ENCODE measurements around the gene LRRC61.
"Not testable (repeated sequence)": the region's sequence is repeated elsewhere in the genome, so short reads cannot be mapped to it uniquely, and the experiment has no call there.

The LRRC61 gene

DNA sequence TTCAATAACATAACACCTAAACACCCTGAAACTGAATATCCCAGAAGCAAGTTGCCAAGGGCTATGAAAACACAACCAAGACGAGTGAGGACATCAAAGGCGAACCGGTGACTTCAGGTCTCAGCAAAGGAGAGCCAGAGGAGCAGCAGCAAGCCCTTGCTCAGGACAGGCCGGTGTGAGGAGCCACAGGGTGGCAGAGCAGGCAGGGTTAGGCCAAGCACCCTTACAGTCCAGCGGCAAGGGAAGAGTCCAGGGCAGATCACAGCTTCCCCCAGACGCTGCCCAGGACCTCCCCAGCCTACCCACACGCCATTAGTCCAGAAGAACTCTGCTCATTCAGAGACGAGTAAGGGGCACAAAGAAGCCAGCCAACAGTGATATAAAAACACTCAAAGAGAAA is 27.5 kb upstream of the LRRC61 start:
- not testable (repeated sequence) for H3K4me3 ChIP-seq (ENCODE audit: low read depth, low read length); H3K27me3 ChIP-seq (ENCODE audit: control insufficient read depth, insufficient read depth, low read length); H3K4me1 ChIP-seq (ENCODE audit: control insufficient read depth, insufficient read depth, low read length); H3K9me3 ChIP-seq (ENCODE audit: control insufficient read depth, insufficient read depth, low read length); H3K9ac ChIP-seq (ENCODE audit: low read depth, low read length); H3K36me3 ChIP-seq (ENCODE audit: control insufficient read depth, insufficient read depth, low read length)

- H3K9ac ChIP-seq (ENCODE audit: low read depth, low read length); H3K4me1 ChIP-seq (ENCODE audit: control insufficient read depth, insufficient read depth, low read length); H3K27me3 ChIP-seq (ENCODE audit: control insufficient read depth, insufficient read depth, low read length); H3K36me3 ChIP-seq (ENCODE audit: control insufficient read depth, insufficient read depth, low read length); H3K4me3 ChIP-seq (ENCODE audit: low read depth, low read length); H3K9me3 ChIP-seq (ENCODE audit: control insufficient read depth, insufficient read depth, low read length): not testable (repeated sequence)
These were observed 26.4 kb upstream of the LRRC61 start for GRCh38 chr7:150296802-150297201.

- H3K9ac ChIP-seq (ENCODE audit: low read depth, low read length); H3K36me3 ChIP-seq (ENCODE audit: control insufficient read depth, insufficient read depth, low read length); H3K4me1 ChIP-seq (ENCODE audit: control insufficient read depth, insufficient read depth, low read length); H3K4me3 ChIP-seq (ENCODE audit: low read depth, low read length); H3K9me3 ChIP-seq (ENCODE audit: control insufficient read depth, insufficient read depth, low read length); H3K27me3 ChIP-seq (ENCODE audit: control insufficient read depth, insufficient read depth, low read length): not testable (repeated sequence)
These were observed 25.2 kb upstream of the LRRC61 start for GRCh38 chr7:150297978-150298377.

- H3K36me3 ChIP-seq (ENCODE audit: control insufficient read depth, insufficient read depth, low read length); H3K9ac ChIP-seq (ENCODE audit: low read depth, low read length); H3K4me1 ChIP-seq (ENCODE audit: control insufficient read depth, insufficient read depth, low read length); H3K4me3 ChIP-seq (ENCODE audit: low read depth, low read length); H3K9me3 ChIP-seq (ENCODE audit: control insufficient read depth, insufficient read depth, low read length): not testable (repeated sequence)
- H3K27me3 ChIP-seq (ENCODE audit: control insufficient read depth, insufficient read depth, low read length): peaks cover 12% of the 10 kb centered on the region
These were observed 20.2 kb upstream of the LRRC61 start for GRCh38 chr7:150302908-150303310.

GRCh38 chr7:150304499-150305258 is 18.5 kb upstream of the LRRC61 start:
- peaks cover 26% of the 10 kb centered on the region for H3K27me3 ChIP-seq (ENCODE audit: control insufficient read depth, insufficient read depth, low read length)
- not testable (repeated sequence) for H3K4me1 ChIP-seq (ENCODE audit: control insufficient read depth, insufficient read depth, low read length); H3K9ac ChIP-seq (ENCODE audit: low read depth, low read length); H3K9me3 ChIP-seq (ENCODE audit: control insufficient read depth, insufficient read depth, low read length); H3K36me3 ChIP-seq (ENCODE audit: control insufficient read depth, insufficient read depth, low read length); H3K4me3 ChIP-seq (ENCODE audit: low read depth, low read length)

DNA sequence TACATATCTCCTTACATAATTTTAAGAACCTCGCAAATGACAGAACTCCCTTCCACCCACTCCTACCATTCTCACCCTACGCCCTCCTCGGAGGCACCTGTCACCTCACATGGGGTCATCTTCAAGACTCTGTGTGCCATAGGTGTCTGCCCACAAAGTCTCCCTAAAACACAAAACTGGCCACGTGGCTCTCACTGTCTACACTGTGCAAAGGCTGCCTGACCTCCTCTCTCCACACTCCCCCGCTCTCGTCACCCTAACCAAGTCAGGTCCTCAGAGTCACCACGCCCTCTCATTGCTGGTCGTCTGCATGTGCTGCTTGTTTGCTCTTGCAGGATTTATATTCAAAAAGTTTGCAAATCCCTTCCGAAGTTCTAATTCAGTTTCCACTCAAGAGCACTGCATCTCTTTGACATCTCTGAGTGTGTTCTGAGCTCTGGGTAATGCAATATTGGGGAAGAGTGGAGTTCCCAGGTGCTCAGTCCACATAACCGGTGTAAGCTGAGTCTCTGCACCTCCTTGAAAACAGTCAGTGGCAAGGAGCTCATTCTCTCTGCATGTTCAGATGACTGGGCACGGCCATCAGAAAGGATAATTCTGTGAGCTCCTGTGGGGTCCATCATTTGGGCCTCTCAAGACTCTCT is 17.8 kb upstream of the LRRC61 start:
- not testable (repeated sequence) for H3K4me3 ChIP-seq (ENCODE audit: low read depth, low read length); H3K9me3 ChIP-seq (ENCODE audit: control insufficient read depth, insufficient read depth, low read length); H3K9ac ChIP-seq (ENCODE audit: low read depth, low read length); H3K4me1 ChIP-seq (ENCODE audit: control insufficient read depth, insufficient read depth, low read length); H3K36me3 ChIP-seq (ENCODE audit: control insufficient read depth, insufficient read depth, low read length)
- H3K27me3 ChIP-seq (ENCODE audit: control insufficient read depth, insufficient read depth, low read length): peaks cover 33% of the 10 kb centered on the region

GRCh38 chr7:150305903-150306284 is 17.3 kb upstream of the LRRC61 start:
- H3K4me3 ChIP-seq (ENCODE audit: low read depth, low read length); H3K9ac ChIP-seq (ENCODE audit: low read depth, low read length); H3K9me3 ChIP-seq (ENCODE audit: control insufficient read depth, insufficient read depth, low read length); H3K36me3 ChIP-seq (ENCODE audit: control insufficient read depth, insufficient read depth, low read length); H3K4me1 ChIP-seq (ENCODE audit: control insufficient read depth, insufficient read depth, low read length): not testable (repeated sequence)
- H3K27me3 ChIP-seq (ENCODE audit: control insufficient read depth, insufficient read depth, low read length): peaks cover 38% of the 10 kb centered on the region

DNA sequence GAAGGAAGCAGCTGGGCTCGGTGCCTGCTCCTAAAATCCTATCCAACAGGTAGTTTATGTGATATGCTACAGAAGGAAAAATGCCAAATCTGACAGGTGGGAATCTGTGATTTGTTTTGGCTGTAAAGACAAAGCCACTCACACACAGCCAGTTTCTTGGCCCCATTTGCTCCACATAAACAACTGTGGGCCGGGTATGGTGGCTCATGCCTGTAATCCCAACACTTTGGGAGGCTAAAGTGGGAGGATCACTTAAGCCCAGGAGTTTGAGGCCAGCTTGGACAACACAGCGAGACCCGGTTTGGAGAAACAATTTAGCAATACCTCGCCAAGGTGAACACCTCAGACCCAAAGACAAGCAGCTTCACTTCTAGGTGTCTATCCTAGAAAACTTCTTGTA is 16.8 kb upstream of the LRRC61 start:
- H3K4me3 ChIP-seq (ENCODE audit: low read depth, low read length); H3K9ac ChIP-seq (ENCODE audit: low read depth, low read length); H3K9me3 ChIP-seq (ENCODE audit: control insufficient read depth, insufficient read depth, low read length); H3K4me1 ChIP-seq (ENCODE audit: control insufficient read depth, insufficient read depth, low read length); H3K36me3 ChIP-seq (ENCODE audit: control insufficient read depth, insufficient read depth, low read length): not testable (repeated sequence)
- H3K27me3 ChIP-seq (ENCODE audit: control insufficient read depth, insufficient read depth, low read length): peaks cover 39% of the 10 kb centered on the region

GRCh38 chr7:150307129-150307528 is 16.0 kb upstream of the LRRC61 start:
- Histone ChIP-seq H3K4me3 (ENCODE audit: low read depth, low read length) (no peak overlapping the region), H3K9ac (ENCODE audit: low read depth, low read length) (no peak overlapping the region), H3K36me3 (ENCODE audit: control insufficient read depth, insufficient read depth, low read length) (no peaks in the 10 kb centered on the region), H3K27me3 (ENCODE audit: control insufficient read depth, insufficient read depth, low read length) (peaks cover 39% of the 10 kb centered on the region), H3K9me3 (ENCODE audit: control insufficient read depth, insufficient read depth, low read length) (no peaks in the 10 kb centered on the region), H3K4me1 (ENCODE audit: control insufficient read depth, insufficient read depth, low read length) (no peaks in the 10 kb centered on the region)

DNA sequence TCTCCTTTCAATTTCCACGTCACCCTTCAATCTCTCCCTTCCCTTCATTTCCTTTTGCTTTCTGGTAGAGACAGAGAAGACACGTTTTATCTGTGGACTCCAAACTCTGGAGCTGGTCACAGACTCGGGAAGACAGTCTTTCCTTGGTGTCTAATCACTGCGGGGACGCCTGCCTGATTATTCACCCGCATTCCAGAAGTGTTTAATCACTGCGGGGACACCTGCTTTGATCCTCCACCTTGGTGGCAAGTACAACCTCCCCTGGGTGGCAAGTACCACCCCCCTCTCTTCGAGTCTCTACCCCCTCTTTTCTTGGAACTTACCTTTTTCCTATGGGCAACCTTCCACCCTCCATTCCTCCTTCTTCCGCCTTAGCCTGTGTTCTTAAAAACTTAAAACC is 15.3 kb upstream of the LRRC61 start:
- Histone ChIP-seq H3K36me3 (ENCODE audit: control insufficient read depth, insufficient read depth, low read length) (no peaks in the 10 kb centered on the region), H3K4me1 (ENCODE audit: control insufficient read depth, insufficient read depth, low read length) (no peaks in the 10 kb centered on the region), H3K4me3 (ENCODE audit: low read depth, low read length) (no peak overlapping the region), H3K9me3 (ENCODE audit: control insufficient read depth, insufficient read depth, low read length) (no peaks in the 10 kb centered on the region), H3K9ac (ENCODE audit: low read depth, low read length) (no peak overlapping the region), H3K27me3 (ENCODE audit: control insufficient read depth, insufficient read depth, low read length) (peaks cover 39% of the 10 kb centered on the region)

DNA sequence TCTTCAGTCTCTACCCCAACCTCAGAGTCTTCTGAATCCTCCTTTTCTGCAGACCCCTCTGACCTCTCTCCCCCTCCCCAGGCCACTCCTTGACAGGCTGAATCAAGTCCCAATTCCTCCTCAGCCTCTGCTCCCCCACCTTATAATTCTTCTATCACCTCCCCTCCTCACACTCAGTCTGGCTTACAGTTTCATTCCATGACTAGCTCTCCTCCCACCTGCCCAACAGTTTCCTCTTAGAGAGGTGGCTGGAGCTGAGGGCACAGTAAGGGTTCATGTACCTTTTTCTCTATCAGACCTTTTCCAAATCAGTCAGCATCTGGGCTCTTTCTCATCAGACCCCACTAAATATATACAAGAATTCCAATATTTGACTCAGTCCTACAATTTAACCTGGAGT is 14.6 kb upstream of the LRRC61 start:
- Histone ChIP-seq H3K9me3 (ENCODE audit: control insufficient read depth, insufficient read depth, low read length) (no peaks in the 10 kb centered on the region), H3K27me3 (ENCODE audit: control insufficient read depth, insufficient read depth, low read length) (peaks cover 39% of the 10 kb centered on the region), H3K4me1 (ENCODE audit: control insufficient read depth, insufficient read depth, low read length) (peaks cover 3% of the 10 kb centered on the region), H3K36me3 (ENCODE audit: control insufficient read depth, insufficient read depth, low read length) (no peaks in the 10 kb centered on the region), H3K4me3 (ENCODE audit: low read depth, low read length) (no peak overlapping the region), H3K9ac (ENCODE audit: low read depth, low read length) (no peak overlapping the region)

DNA sequence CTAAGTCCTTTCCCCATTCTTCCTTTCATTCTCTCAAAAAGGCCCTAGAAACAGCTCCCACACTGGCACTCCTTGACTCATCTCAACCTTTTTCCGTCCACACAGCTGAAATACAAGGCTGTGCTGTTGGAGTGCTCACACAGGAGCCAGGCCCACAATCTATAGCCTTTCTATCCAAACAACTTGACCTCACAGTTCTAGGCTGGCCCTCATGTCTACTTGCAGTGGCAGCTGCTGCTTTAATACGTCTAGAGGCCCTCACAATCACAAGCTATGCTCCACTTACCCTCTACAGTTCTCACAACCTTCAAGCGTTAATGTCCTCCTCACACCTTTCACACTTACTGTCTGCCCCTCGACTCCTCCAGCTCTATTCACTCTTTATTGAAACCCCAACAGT is 12.0 kb upstream of the LRRC61 start:
- no peaks in the 10 kb centered on the region for H3K36me3 ChIP-seq (ENCODE audit: control insufficient read depth, insufficient read depth, low read length)
- H3K4me3 ChIP-seq (ENCODE audit: low read depth, low read length): no peak overlapping the region
- peaks cover 39% of the 10 kb centered on the region for H3K27me3 ChIP-seq (ENCODE audit: control insufficient read depth, insufficient read depth, low read length)
- H3K4me1 ChIP-seq (ENCODE audit: control insufficient read depth, insufficient read depth, low read length): peaks cover 6% of the 10 kb centered on the region
- no peaks in the 10 kb centered on the region for H3K9me3 ChIP-seq (ENCODE audit: control insufficient read depth, insufficient read depth, low read length)
- H3K9ac ChIP-seq (ENCODE audit: low read depth, low read length): no peak overlapping the region

Measured in iPS-15b (cell line).